VCaP (cell line): ENCODE data around the gene NECAB2.

Experiments
- H3K27ac ChIP-seq: fragments of 450-650 bp; 2 replicates; pipeline ENCODE4 v1.5.1; 2017
- CTCF ChIP-seq: fragments of 450-650 bp; conservative IDR thresholded peaks from 2 replicates; pipeline ENCODE4 v1.5.1; 2017; ENCODE audit warnings: mild to moderate bottlenecking, moderate library complexity

The NECAB2 gene

GRCh38 chr16:83973077-83973476 is 5.0 kb downstream of the NECAB2 start:
- TF ChIP-seq CTCF = no peak

GRCh38 chr16:83973581-83974385 is 5.7 kb downstream of the NECAB2 start:
- no peak for TF ChIP-seq CTCF
- H3K27ac ChIP-seq = no peak overlapping the region

More at GRCh38 chr16:83973077-83973476, 5.0 kb downstream of the NECAB2 start:
- no peak overlapping the region for H3K27ac ChIP-seq

- H3K27ac ChIP-seq = no peak overlapping the region
- no peak for TF ChIP-seq CTCF
These were observed 6.4 kb downstream of the NECAB2 start for GRCh38 chr16:83974475-83974874.

GRCh38 chr16:83975590-83976260 is 7.7 kb downstream of the NECAB2 start:
- TF ChIP-seq CTCF = no peak
- no peak overlapping the region for H3K27ac ChIP-seq

GRCh38 chr16:83977056-83977815 is 9.2 kb downstream of the NECAB2 start:
- no peak for TF ChIP-seq CTCF
- H3K27ac ChIP-seq = no peak overlapping the region

- TF ChIP-seq CTCF = no peak
- H3K27ac ChIP-seq = no peak overlapping the region
These were observed 10.4 kb downstream of the NECAB2 start for GRCh38 chr16:83978401-83978904.

GRCh38 chr16:83979441-83979840 is 11.4 kb downstream of the NECAB2 start:
- H3K27ac ChIP-seq = no peak overlapping the region
- TF ChIP-seq CTCF = no peak
